Testis (tissue), 3 donors: ENCODE results near the gene TMEM54. TPM values are rescaled to one million over a fixed set of nuclear protein-coding genes. Genes with fewer than 3 reads are reported as not detected.
A peak's percentile ranks its signal among the peaks of the same experiment; 100 is the strongest.

Experiments
- DNase-seq: peaks from one replicate; pipeline ENCODE4 v3.0.0-alpha.2; 2019
- H3K27ac ChIP-seq, 2 donors: fragments of 200-600 bp; sonication (generic); one replicate each; pipeline ENCODE4 v1.5.1; 2019
- H3K27me3 ChIP-seq: fragments of 200-600 bp; sonication (generic); one replicate; pipeline ENCODE4 v1.5.1; 2019
- H3K36me3 ChIP-seq: fragments of 200-600 bp; sonication (generic); one replicate; pipeline ENCODE4 v1.5.1; 2017; ENCODE audit warnings: low read depth; ENCODE audit errors: missing control alignments
- H3K4me1 ChIP-seq: fragments of 200-600 bp; sonication (generic); one replicate; pipeline ENCODE4 v1.5.1; 2019
- H3K4me3 ChIP-seq, 2 donors: fragments of 200-600 bp; sonication (generic); one replicate each; pipeline ENCODE4 v1.5.1; 2017 to 2019
- H3K9me3 ChIP-seq: fragments of 200-600 bp; sonication (generic); one replicate; pipeline ENCODE4 v1.5.1; 2017
- POLR2A ChIP-seq: fragments of 450-650 bp; IDR thresholded peaks from one replicate; pipeline ENCODE4 v1.6.1; 2017; ENCODE audit warnings: antibody characterized with exemption, mild to moderate bottlenecking, moderate library complexity
- WGBS, 2 donors: methylation state at CpG; one replicate each; pipeline ENCODE4 v1.1.5; 2018; 5-methylcytosine and 5-hydroxymethylcytosine counted together
- intact Hi-C: fragments of 100-400 bp; cut with DNase I; formaldehyde crosslinking; loops from one replicate; pipeline ENCODE4 v1.15.1; 2023; ENCODE audit warnings: low total_unique reads
- polyA plus RNA-seq: library from polyadenylated mRNA; stranded (reverse); fragments of 350-450 nt; fragmentation: Illumina TruSeq; extraction: RNeasy Lipid Tissue Mini Kit (QIAGEN cat#74804); gene quantifications from one replicate; pipeline ENCODE4 v1.2.3, GENCODE V29; 2014; ENCODE audit warnings: low read depth, low replicate concordance; ENCODE audit not compliant: insufficient read depth
- total RNA-seq, 2 donors: library from RNA; depleted of rRNA; stranded (reverse); fragments of >200 nt; gene quantifications; one replicate each; pipeline ENCODE4 v1.2.3, GENCODE V29; 2016
- TF ChIP-seq, protein P1 (sequence below), 3 experiments: fragments of 450-650 bp in 2 of 3; fragments of 200-600 bp in 1 of 3; sonication (generic) in 1 of 3; IDR thresholded peaks; one replicate each; pipeline ENCODE4 v1.5.1; 2016 to 2019; ENCODE audit warnings: antibody characterized with exemption in 3 of 3, mild to moderate bottlenecking in 2 of 3, moderate library complexity in 1 of 3

TMEM54 gene
- total and polyA plus RNA-seq, 3 donors from 2014 or later: 18.7 to 24.0 (median 23.0) TPM

GRCh38 chr1:32927441-32927840 is 26.3 kb upstream of the TMEM54 start:
- Histone ChIP-seq H3K4me3 (no peak overlapping the region), H3K27ac (no peak overlapping the region), H3K9me3 (no peaks in the 10 kb centered on the region), H3K27me3 (no peaks in the 10 kb centered on the region), H3K36me3 (no peaks in the 10 kb centered on the region), H3K4me1 (peaks cover 5% of the 10 kb centered on the region)
- WGBS, 2 donors: 91 to 95% methylated on average over 2 of the region's 2 CpGs
- no peak for DNase-seq
- intact Hi-C loops: no loop called here
- TF ChIP-seq, protein P1, sequence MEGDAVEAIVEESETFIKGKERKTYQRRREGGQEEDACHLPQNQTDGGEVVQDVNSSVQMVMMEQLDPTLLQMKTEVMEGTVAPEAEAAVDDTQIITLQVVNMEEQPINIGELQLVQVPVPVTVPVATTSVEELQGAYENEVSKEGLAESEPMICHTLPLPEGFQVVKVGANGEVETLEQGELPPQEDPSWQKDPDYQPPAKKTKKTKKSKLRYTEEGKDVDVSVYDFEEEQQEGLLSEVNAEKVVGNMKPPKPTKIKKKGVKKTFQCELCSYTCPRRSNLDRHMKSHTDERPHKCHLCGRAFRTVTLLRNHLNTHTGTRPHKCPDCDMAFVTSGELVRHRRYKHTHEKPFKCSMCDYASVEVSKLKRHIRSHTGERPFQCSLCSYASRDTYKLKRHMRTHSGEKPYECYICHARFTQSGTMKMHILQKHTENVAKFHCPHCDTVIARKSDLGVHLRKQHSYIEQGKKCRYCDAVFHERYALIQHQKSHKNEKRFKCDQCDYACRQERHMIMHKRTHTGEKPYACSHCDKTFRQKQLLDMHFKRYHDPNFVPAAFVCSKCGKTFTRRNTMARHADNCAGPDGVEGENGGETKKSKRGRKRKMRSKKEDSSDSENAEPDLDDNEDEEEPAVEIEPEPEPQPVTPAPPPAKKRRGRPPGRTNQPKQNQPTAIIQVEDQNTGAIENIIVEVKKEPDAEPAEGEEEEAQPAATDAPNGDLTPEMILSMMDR (IDR thresholded peaks at IDR 0.05): no peak
- TF ChIP-seq POLR2A: no peak

- Histone ChIP-seq H3K36me3 (no peaks in the 10 kb centered on the region), H3K4me3 (no peak overlapping the region), H3K4me1 (peaks cover 5% of the 10 kb centered on the region), H3K27ac (no peak overlapping the region), H3K27me3 (no peaks in the 10 kb centered on the region), H3K9me3 (no peaks in the 10 kb centered on the region)
- WGBS, 2 donors: 60 to 79% methylated on average over 6 of the region's 6 CpGs
- DNase-seq: no peak
- no peak for TF ChIP-seq POLR2A
- TF ChIP-seq, protein P1 (IDR thresholded peaks at IDR 0.05): no peak
- intact Hi-C loops: no loop called here
Observed at GRCh38 chr1:32926562-32926961, 25.4 kb upstream of the TMEM54 start.

DNA sequence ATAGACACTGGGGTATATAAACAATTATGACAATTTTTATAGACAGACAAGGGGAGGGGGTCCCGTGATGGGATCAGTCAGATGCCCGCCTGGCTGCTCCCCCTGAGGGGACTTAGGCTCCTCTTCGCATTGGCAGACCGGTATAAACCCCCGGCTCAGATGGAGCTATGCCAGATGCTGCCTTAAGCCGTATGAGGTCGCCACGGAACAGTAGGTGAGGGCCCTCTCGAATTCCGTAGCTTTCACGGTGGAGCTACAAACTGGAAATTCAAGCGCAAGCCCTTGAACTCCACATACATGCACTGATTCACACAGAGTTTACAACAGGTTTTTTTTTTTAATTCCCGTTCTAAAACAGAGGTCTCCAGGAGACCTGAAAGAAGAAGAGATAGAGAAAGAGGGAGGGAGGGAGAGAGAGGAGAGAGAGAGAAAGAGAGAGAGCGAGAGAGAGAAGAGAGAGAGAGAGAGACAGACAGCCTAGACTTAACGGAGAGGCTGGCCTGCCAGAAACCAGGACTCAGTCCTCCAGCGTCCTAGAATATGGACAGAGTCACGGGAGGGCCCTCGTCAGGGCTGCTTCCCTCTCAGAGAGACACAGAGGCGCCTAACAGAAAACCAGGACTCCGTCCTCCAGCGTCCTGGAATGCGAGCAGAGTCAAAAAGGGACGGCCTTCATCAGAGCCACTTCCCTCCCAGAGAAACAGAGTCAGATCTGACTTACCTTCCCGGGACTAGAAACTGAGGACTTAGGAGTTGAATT is 24.4 kb upstream of the TMEM54 start:
- TF ChIP-seq, protein P1 (IDR thresholded peaks at IDR 0.05): no peak
- no peak for TF ChIP-seq POLR2A
- DNase-seq: peak; percentile 36
- no peak overlapping the region for H3K27ac ChIP-seq
- H3K4me3 ChIP-seq: peak overlapping the region; percentile 3 to 39
- H3K36me3 ChIP-seq: no peaks in the 10 kb centered on the region
- no peaks in the 10 kb centered on the region for H3K27me3 ChIP-seq
- intact Hi-C loops: no loop called here
- H3K4me1 ChIP-seq: peaks cover 5% of the 10 kb centered on the region
- no peaks in the 10 kb centered on the region for H3K9me3 ChIP-seq
- WGBS, 2 donors: 20 to 23% methylated on average over 24 of the region's 24 CpGs

DNA sequence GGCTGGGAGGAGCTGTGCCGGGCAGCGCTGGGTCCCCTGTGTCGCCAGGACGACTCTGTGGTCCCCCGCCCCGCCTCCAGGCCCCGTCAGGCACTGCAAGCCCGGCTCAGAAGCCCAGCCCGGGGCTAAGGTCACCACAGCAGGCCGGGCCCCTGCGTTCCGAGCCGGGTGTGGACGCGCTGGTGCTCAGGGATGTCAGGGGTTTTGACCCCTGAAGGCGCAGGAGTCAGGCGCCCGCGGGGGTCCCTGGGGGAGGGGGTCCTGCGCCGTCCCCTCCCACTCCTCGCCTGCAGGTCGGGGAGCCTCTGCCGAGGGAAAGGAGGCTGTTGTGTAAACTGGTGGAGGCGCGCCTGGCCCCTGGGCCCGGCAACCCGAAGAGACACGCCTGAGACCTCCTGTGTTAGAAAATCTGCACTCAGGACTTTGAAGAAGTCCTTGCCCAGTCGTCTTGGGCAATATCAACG is 23.7 kb upstream of the TMEM54 start:
- H3K27ac ChIP-seq: no peak overlapping the region
- H3K4me3 ChIP-seq: peak overlapping the region; percentile 3 to 39
- H3K27me3 ChIP-seq: no peaks in the 10 kb centered on the region
- no peak for TF ChIP-seq POLR2A
- TF ChIP-seq, protein P1 (IDR thresholded peaks at IDR 0.05): no peak
- DNase-seq: no peak
- H3K4me1 ChIP-seq: peaks cover 5% of the 10 kb centered on the region
- 25 to 29% methylated on average over 23 to 31 of the region's 31 CpGs for WGBS, 2 donors
- intact Hi-C loops: no loop called here
- no peaks in the 10 kb centered on the region for H3K36me3 ChIP-seq
- no peaks in the 10 kb centered on the region for H3K9me3 ChIP-seq

GRCh38 chr1:32920833-32921232 is 19.6 kb upstream of the TMEM54 start:
- Histone ChIP-seq H3K27ac (no peak overlapping the region), H3K4me3 (no peak overlapping the region), H3K27me3 (no peaks in the 10 kb centered on the region), H3K9me3 (no peaks in the 10 kb centered on the region), H3K4me1 (peaks cover 5% of the 10 kb centered on the region), H3K36me3 (no peaks in the 10 kb centered on the region)
- no peak for DNase-seq
- TF ChIP-seq POLR2A: no peak
- TF ChIP-seq, protein P1 (IDR thresholded peaks at IDR 0.05): no peak
- WGBS, 2 donors: 68 to 89% methylated on average over 4 to 7 of the region's 7 CpGs
- intact Hi-C loops: no loop called here
